Renal cortical epithelial cell (primary cell): ENCODE measurements around the gene VWA3B. TPM values are rescaled to one million over a fixed set of nuclear protein-coding genes. Genes with fewer than 3 reads are reported as not detected.
"Not testable (repeated sequence)": the region's sequence is repeated elsewhere in the genome, so short reads cannot be mapped to it uniquely, and the experiment has no call there.

Experiments
- DNase-seq: peaks from one replicate; pipeline ENCODE4 v3.0.0-alpha.2; 2011; ENCODE audit warnings: low read depth
- total RNA-seq: library from RNA; depleted of rRNA; stranded (reverse); fragments of >200 nt; gene quantifications from 2 replicates; pipeline ENCODE4 v1.2.3, GENCODE V29; 2014

The VWA3B gene
- total RNA-seq, 1 donor from 2014 or later: not detected

- no peak for DNase-seq
Measured at GRCh38 chr2:98297817-98298682, 211.1 kb downstream of the VWA3B start.

- DNase-seq: no peak
Measured at GRCh38 chr2:98298683-98299164, 211.8 kb downstream of the VWA3B start.

GRCh38 chr2:98299211-98299905, 212.4 kb downstream of the VWA3B start:
- no peak for DNase-seq

- no peak for DNase-seq
Measured at GRCh38 chr2:98300141-98300874, 213.3 kb downstream of the VWA3B start.

GRCh38 chr2:98301469-98301868, 214.5 kb downstream of the VWA3B start:
- DNase-seq: no peak

GRCh38 chr2:98307131-98307696, 220.2 kb downstream of the VWA3B start:
- DNase-seq: not testable (repeated sequence)

- DNase-seq: no peak
Measured at GRCh38 chr2:98308068-98308467, 221.1 kb downstream of the VWA3B start.

GRCh38 chr2:98308532-98308931, 221.6 kb downstream of the VWA3B start:
- DNase-seq: no peak

GRCh38 chr2:98309580-98309979, 222.6 kb downstream of the VWA3B start:
- DNase-seq: no peak

- DNase-seq: no peak
Measured at GRCh38 chr2:98310010-98310409, 223.0 kb downstream of the VWA3B start.

- DNase-seq: no peak
Measured at GRCh38 chr2:98311090-98311489, 224.1 kb downstream of the VWA3B start.

- no peak for DNase-seq
Measured at GRCh38 chr2:98311771-98312545, 225.0 kb downstream of the VWA3B start.

GRCh38 chr2:98313492-98314250, 226.7 kb downstream of the VWA3B start:
- no peak for DNase-seq

GRCh38 chr2:98314251-98314650, 227.3 kb downstream of the VWA3B start:
- no peak for DNase-seq

- no peak for DNase-seq
Measured at GRCh38 chr2:98315957-98316356, 229.0 kb downstream of the VWA3B start.

- no peak for DNase-seq
Measured at GRCh38 chr2:98317214-98317613, 230.2 kb downstream of the VWA3B start.

GRCh38 chr2:98320171-98320570, 233.2 kb downstream of the VWA3B start:
- not testable (repeated sequence) for DNase-seq

- DNase-seq: no peak
Measured at GRCh38 chr2:98324181-98324580, 237.2 kb downstream of the VWA3B start.

- no peak for DNase-seq
Measured at GRCh38 chr2:98327776-98328175, 240.8 kb downstream of the VWA3B start.

GRCh38 chr2:98329549-98329948, 242.6 kb downstream of the VWA3B start:
- no peak for DNase-seq
